NB4 (cell line): ENCODE data around the gene LEMD1.

ENCODE experiments used
- CTCF ChIP-seq: IDR thresholded peaks from one replicate; pipeline ENCODE4 v1.5.1; 2012; ENCODE audit warnings: low read depth, low read length
- MAX ChIP-seq: IDR thresholded peaks from 2 replicates; pipeline ENCODE4 v1.6.1; 2011; ENCODE audit warnings: low read depth, low read length
- MYC ChIP-seq: IDR thresholded peaks from 2 replicates; pipeline ENCODE4 v1.6.1; 2011; ENCODE audit warnings: low read depth, low read length
- POLR2A ChIP-seq: IDR thresholded peaks from 2 replicates; pipeline ENCODE4 v1.6.1; 2011; ENCODE audit warnings: mild to moderate bottlenecking; ENCODE audit not compliant: insufficient read length; ENCODE audit errors: extremely low read depth

GRCh38 chr1:205458777-205459566 is 37.1 kb upstream of the LEMD1 start:
- TF ChIP-seq CTCF (no peak), POLR2A (no peak), MAX (no peak), MYC (no peak)
